Activated T-helper 17 cell treated with anti-CD3 and anti-CD28 coated beads, Interleukin-2, amount 50 U/mL, for 72 hours (primary cell): ENCODE results near the gene PPM1H. TPM values are rescaled to one million over a fixed set of nuclear protein-coding genes. Genes with fewer than 3 reads are reported as not detected.
"Not testable (repeated sequence)": the region's sequence is repeated elsewhere in the genome, so short reads cannot be mapped to it uniquely, and the experiment has no call there.

ENCODE experiments used
- ATAC-seq: fragments of 150-1000 bp; cut with Tn5 transposase; replicated peaks from 2 replicates; pipeline ENCODE4 v1.10.0; 2021; ENCODE audit warnings: mild to moderate bottlenecking, moderate library complexity
- H3K27ac Mint-ChIP-seq: one replicate; pipeline ENCODE4 v1.8.0; 2022; ENCODE audit warnings: mixed read lengths
- H3K27me3 Mint-ChIP-seq: one replicate; pipeline ENCODE4 v1.8.0; 2022; ENCODE audit warnings: mixed read lengths
- H3K36me3 Mint-ChIP-seq: one replicate; pipeline ENCODE4 v1.8.0; 2022; ENCODE audit warnings: low read depth, mild to moderate bottlenecking, mixed read lengths
- H3K4me1 Mint-ChIP-seq: one replicate; pipeline ENCODE4 v1.8.0; 2022; ENCODE audit warnings: mixed read lengths
- H3K4me3 Mint-ChIP-seq: one replicate; pipeline ENCODE4 v1.8.0; 2022; ENCODE audit warnings: mild to moderate bottlenecking, mixed read lengths
- H3K9me3 Mint-ChIP-seq: one replicate; pipeline ENCODE4 v1.8.0; 2022; ENCODE audit warnings: mixed read lengths
- total RNA-seq, 2 donors: library from RNA; stranded (reverse); gene quantifications; one replicate each; pipeline ENCODE4 v1.2.3, GENCODE V29; 2022

Gene PPM1H
- total RNA-seq, 2 donors from 2014 or later: not detected

DNA sequence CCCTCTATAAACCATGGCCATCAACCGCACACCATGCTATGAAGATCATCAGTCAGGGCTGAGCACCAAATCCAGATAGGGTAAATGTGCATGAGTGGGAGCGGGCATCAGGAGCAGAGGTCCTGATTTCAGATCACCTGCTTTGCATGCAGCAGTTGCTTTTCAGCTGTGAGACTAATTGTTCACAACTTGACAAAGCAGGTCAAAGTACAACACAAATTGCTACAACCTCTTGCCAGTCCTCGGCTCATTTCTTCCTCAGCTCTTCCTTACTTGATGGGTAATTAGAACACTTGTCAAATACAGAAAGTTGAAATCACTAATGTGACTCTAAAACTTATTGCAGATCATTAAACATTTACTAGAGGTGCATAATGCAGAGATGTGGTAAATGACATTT, 171.6 kb downstream of the PPM1H start:
- Mint-ChIP-seq H3K4me1 (peaks cover 23% of the 10 kb centered on the region), H3K27ac (no peak overlapping the region), H3K9me3 (no peaks in the 10 kb centered on the region), H3K36me3 (no peaks in the 10 kb centered on the region), H3K4me3 (no peak overlapping the region), H3K27me3 (peaks cover 23% of the 10 kb centered on the region)
- no peak for ATAC-seq

DNA sequence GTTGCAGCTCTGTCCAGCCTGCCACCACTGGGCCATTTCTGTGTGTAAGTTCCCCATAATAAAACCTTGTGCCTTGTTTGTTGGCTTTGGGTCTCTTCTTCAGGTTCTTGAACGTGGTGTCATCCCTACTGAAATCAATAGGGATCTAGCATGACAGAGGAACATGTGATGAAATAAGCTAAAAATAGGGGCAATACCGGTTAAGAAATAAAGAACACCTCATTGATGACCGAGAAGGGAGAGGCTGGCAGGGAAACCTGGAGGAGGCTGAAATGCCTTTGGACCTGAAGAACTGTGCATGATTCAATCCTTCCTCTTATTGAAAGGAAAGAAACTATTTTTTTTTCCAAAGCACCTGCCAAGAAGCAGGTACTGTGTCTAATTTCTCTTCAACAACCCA, 172.3 kb downstream of the PPM1H start:
- H3K36me3 Mint-ChIP-seq: no peaks in the 10 kb centered on the region
- H3K4me1 Mint-ChIP-seq: peaks cover 17% of the 10 kb centered on the region
- H3K27me3 Mint-ChIP-seq: peaks cover 19% of the 10 kb centered on the region
- no peak for ATAC-seq
- no peak overlapping the region for H3K27ac Mint-ChIP-seq
- H3K9me3 Mint-ChIP-seq: no peaks in the 10 kb centered on the region
- no peak overlapping the region for H3K4me3 Mint-ChIP-seq

DNA sequence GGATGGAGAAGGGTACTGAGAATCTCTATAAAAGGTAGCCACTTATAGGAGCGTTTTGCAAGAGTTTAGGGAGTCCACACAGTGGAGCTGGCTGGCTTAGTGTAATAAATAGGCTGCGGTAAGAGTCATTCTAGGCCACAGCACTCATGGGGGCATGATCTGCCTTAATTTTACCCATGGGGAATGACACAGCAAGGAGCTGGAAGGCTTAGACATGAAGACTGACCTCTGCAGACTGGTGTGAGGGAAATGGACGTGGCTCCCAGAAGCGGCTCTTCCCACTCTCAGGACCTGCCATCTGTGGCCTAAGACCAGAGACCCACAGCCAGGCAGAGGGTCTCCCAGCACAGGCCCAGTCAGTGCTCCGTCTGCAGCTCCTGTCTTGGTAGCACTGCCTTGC, 173.3 kb downstream of the PPM1H start:
- ATAC-seq: no peak
- Mint-ChIP-seq H3K27ac (no peak overlapping the region), H3K4me3 (no peak overlapping the region), H3K36me3 (no peaks in the 10 kb centered on the region), H3K4me1 (peaks cover 17% of the 10 kb centered on the region), H3K9me3 (no peaks in the 10 kb centered on the region), H3K27me3 (peaks cover 14% of the 10 kb centered on the region)

DNA sequence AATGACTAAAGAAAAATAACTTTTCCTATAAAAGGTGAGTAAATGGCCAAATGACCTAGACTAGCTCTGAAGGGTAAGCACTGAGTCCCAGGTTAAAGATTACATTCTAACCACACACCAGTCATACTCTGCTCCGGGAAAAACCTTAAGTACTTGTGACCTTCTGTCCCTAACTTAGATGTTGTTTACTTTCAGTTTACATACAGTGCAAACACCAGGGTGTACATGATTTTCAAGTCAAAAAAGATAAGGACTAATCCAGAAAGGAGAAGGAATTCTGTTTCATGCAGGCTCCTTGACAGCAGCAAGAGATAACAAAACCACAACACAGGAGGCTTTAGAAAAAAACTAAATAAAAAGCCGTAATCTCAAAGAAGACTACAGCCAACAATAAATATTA, 174.2 kb downstream of the PPM1H start:
- peaks cover 17% of the 10 kb centered on the region for H3K4me1 Mint-ChIP-seq
- no peak overlapping the region for H3K4me3 Mint-ChIP-seq
- peak; percentile 67 for ATAC-seq
- H3K27ac Mint-ChIP-seq: no peak overlapping the region
- H3K9me3 Mint-ChIP-seq: no peaks in the 10 kb centered on the region
- H3K27me3 Mint-ChIP-seq: peaks cover 13% of the 10 kb centered on the region
- no peaks in the 10 kb centered on the region for H3K36me3 Mint-ChIP-seq

DNA sequence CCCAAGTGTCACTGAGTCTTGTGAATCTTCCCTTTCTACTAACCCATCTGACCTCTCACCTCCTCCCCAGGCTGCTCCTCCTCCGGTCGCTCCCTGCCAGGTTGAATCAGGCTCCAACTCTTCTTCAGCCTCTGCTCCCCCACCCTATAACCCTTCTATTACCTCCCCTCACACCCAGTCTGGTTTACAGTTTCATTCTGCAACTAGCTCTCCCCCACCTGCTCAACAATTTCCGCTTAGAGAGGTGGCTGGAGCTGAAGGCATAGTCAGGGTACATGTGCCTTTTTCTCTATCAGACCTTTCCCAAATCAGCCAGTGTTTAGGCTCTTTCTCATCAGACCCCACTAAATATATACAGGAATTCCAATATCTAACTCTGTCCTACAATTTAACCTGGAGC, 174.6 kb downstream of the PPM1H start:
- not testable (repeated sequence) for H3K36me3 Mint-ChIP-seq, H3K9me3 Mint-ChIP-seq, H3K4me3 Mint-ChIP-seq, ATAC-seq
- H3K27me3 Mint-ChIP-seq: peaks cover 13% of the 10 kb centered on the region
- H3K4me1 Mint-ChIP-seq: peaks cover 17% of the 10 kb centered on the region
- peak overlapping the region; percentile 10 for H3K27ac Mint-ChIP-seq

DNA sequence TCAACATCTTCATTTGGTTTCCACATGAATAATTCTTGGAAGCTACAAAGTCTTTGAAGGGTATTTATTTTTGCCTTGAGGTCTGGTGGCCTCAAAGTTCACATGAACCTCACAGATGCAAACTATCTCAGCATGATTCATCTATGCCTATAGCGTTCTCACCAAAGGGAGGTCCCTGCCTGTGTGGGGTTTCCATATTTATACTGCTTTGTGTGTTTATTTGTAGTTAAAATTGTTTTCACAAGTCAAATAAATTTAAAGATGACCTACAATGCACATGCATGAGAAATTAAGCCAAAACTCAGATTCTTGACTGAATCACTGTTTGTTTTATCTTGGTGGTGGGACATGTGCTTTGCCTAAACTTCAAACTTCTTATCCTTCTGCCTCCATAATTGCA, 176.7 kb downstream of the PPM1H start:
- Mint-ChIP-seq H3K4me3 (no peak overlapping the region), H3K27ac (no peak overlapping the region), H3K27me3 (peaks cover 24% of the 10 kb centered on the region), H3K36me3 (no peaks in the 10 kb centered on the region), H3K4me1 (peaks cover 17% of the 10 kb centered on the region), H3K9me3 (no peaks in the 10 kb centered on the region)
- peak; percentile 81 for ATAC-seq

DNA sequence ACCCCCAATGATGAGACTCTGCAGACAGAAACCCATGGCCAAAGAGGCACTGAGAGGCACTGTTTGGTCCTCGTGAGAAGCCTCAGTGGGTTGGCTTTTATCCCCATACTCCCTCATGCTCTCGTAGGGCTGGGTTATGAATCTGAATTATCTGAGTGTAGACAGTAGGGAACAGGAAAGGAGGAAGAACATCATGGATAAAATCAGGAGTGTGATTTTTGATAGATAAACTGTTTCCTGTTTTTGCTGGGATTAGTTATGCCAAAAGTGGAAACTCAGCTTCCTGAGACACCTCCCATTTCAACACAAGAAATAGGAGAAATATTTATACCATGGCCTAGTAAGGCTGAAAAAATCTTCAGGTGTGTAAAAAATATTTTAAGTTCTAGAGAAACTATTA, 177.9 kb downstream of the PPM1H start:
- ATAC-seq: no peak
- no peaks in the 10 kb centered on the region for H3K36me3 Mint-ChIP-seq
- no peaks in the 10 kb centered on the region for H3K9me3 Mint-ChIP-seq
- no peak overlapping the region for H3K27ac Mint-ChIP-seq
- H3K4me3 Mint-ChIP-seq: no peak overlapping the region
- H3K27me3 Mint-ChIP-seq: peaks cover 24% of the 10 kb centered on the region
- H3K4me1 Mint-ChIP-seq: peaks cover 17% of the 10 kb centered on the region

DNA sequence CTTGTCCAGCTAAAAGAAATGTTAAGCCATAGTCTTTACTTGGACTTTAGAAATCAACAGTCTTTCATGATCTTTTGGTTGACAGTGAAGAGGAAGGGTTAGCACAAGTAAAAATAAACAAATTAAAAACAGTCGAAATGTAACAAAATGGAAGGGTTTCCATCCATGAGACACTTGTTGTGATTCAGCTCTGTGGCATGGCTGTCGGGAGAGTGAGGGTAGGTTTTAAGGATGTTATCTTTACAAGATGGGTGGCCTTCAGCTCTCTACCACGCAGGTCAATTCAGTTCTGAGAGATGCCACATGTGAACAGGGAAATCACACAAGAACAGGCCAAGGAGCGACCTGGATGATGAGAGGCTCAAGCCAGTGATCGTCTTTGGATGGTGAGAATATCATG, 180.2 kb downstream of the PPM1H start:
- Mint-ChIP-seq H3K27me3 (peaks cover 24% of the 10 kb centered on the region), H3K4me1 (peaks cover 5% of the 10 kb centered on the region), H3K27ac (no peak overlapping the region), H3K36me3 (no peaks in the 10 kb centered on the region), H3K9me3 (no peaks in the 10 kb centered on the region), H3K4me3 (no peak overlapping the region)
- no peak for ATAC-seq

DNA sequence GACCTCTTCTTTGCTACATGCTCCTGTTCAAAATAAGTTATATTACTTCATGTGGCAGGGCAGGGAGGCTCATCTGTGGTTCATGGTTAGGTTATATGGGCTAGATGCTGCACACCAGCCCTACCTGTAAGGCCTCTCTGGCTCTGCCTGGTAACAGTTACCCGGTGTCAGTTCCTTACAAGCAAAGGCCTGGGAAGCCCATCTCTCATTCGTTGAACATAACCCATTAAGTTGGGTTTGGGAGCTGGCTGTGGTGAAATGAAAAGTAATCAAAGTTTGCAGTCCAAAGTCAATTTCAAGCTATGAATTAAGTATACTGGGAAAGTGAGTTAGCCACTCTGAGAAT, 183.2 kb downstream of the PPM1H start:
- no peaks in the 10 kb centered on the region for H3K4me1 Mint-ChIP-seq
- H3K36me3 Mint-ChIP-seq: no peaks in the 10 kb centered on the region
- H3K27me3 Mint-ChIP-seq: peaks cover 23% of the 10 kb centered on the region
- no peak overlapping the region for H3K4me3 Mint-ChIP-seq
- no peak overlapping the region for H3K27ac Mint-ChIP-seq
- H3K9me3 Mint-ChIP-seq: no peaks in the 10 kb centered on the region
- no peak for ATAC-seq

DNA sequence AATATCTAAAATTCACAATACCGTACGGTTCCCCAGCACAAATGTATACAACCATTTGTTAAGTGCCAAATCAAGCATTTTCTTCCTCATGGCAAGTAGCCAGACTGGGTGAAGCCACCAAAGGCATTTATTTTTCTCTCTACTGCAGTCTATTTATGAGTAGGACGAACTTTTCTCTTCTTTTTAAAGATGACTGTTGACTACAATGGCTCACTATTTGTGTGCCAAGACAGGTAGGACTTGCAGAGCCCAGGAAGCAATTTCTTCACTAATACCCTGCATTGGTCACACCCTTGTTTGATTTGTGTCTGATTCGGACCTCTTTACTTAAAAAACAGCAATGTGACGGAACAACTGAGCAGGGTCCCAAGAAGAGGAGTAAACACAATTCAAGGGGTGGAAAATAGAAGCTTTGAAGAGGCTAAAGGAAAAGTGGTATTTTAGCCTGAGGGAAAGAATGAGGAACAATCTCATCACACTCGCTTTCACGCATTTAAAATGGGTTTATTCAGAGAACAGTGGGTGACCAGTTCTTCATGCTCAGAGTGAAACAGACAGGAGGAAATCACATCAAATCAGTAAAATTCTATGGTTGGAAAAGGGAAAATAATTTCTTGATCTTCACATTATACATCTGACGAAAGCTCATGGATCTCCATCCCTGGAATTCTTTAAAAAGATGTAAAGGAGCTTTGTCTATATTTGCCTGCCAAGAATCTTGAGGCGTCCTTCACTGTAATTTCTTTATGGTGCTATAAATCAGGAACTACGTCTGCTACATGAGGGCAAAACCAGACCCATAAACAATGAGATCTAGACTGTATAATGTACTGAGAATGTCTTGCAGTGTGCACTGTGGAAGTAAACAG, 183.8 kb downstream of the PPM1H start:
- Mint-ChIP-seq H3K36me3 (no peaks in the 10 kb centered on the region), H3K27ac (no peak overlapping the region), H3K9me3 (no peaks in the 10 kb centered on the region), H3K27me3 (peaks cover 23% of the 10 kb centered on the region), H3K4me1 (no peaks in the 10 kb centered on the region), H3K4me3 (no peak overlapping the region)
- ATAC-seq: no peak

DNA sequence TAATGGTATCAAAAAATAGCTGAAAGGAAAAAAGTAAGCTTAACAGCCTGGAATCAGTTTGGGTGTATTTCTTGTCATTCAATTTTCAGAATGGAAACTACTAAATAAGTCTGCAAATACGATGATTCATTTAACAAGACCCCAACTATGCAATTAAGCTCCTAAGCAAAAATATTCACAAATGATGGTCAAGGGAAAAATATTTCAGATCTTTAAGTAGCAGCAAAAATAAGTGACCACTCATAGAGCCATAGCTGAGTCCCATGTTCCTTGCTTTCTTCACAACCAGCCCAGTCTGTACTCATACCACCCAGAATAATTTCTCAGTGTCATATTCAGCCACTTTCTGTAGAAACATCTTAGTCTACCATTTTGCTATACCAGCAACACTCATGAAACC, 185.4 kb downstream of the PPM1H start:
- Mint-ChIP-seq H3K27me3 (peaks cover 16% of the 10 kb centered on the region), H3K36me3 (no peaks in the 10 kb centered on the region), H3K9me3 (no peaks in the 10 kb centered on the region), H3K27ac (no peak overlapping the region), H3K4me1 (no peaks in the 10 kb centered on the region), H3K4me3 (no peak overlapping the region)
- no peak for ATAC-seq

DNA sequence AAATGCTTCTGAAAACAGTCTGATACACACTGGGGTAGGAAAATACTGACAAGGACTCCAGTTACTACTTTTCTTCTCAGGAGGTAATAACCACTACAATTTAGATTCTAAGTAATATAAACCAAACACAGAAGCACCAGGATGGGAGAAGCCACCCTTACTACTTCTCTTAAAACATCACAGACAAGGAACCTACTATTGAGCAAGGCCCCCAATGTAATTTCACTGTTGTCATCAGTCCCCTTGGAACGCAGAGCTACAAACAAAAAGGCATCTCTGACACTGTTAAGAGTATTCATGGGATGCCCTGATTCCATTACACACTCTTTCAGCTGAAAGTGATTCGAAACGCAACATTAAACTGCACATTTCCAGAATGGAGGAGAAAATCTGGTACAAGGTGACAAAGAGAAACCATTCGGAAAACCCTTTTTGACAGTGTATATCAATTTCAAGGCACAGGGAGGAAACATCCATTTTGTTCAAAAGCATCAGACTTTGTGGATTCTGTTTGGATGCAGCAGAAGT, 185.9 kb downstream of the PPM1H start:
- ATAC-seq: no peak
- no peaks in the 10 kb centered on the region for H3K9me3 Mint-ChIP-seq

DNA sequence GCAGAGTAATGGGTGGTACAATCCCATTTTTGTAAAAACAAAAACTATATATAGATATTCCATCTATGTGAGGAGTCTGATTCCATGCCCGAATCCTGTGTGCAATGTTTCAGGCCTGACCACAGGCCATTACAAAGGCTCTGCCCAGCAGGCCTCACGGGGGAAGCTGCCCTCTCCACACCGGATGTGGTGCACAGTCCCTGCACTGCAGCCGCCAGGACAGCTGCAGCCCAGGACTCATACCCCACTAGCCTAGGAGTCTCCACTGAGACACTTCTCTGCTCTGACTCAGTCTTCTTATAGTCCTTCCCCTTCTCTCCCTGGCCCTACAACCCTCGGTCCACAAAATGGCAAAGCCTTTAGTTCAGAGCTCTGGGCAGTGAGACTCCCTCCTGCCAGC, 190.4 kb downstream of the PPM1H start:
- Mint-ChIP-seq H3K27me3 (no peaks in the 10 kb centered on the region), H3K9me3 (no peaks in the 10 kb centered on the region), H3K4me1 (peaks cover 5% of the 10 kb centered on the region), H3K27ac (no peak overlapping the region), H3K4me3 (no peak overlapping the region), H3K36me3 (no peaks in the 10 kb centered on the region)
- no peak for ATAC-seq

More for the DNA sequence above, 185.9 kb downstream of the PPM1H start:
- Mint-ChIP-seq H3K36me3 (no peaks in the 10 kb centered on the region), H3K27ac (no peak overlapping the region), H3K27me3 (peaks cover 11% of the 10 kb centered on the region), H3K4me3 (no peak overlapping the region), H3K4me1 (no peaks in the 10 kb centered on the region)

DNA sequence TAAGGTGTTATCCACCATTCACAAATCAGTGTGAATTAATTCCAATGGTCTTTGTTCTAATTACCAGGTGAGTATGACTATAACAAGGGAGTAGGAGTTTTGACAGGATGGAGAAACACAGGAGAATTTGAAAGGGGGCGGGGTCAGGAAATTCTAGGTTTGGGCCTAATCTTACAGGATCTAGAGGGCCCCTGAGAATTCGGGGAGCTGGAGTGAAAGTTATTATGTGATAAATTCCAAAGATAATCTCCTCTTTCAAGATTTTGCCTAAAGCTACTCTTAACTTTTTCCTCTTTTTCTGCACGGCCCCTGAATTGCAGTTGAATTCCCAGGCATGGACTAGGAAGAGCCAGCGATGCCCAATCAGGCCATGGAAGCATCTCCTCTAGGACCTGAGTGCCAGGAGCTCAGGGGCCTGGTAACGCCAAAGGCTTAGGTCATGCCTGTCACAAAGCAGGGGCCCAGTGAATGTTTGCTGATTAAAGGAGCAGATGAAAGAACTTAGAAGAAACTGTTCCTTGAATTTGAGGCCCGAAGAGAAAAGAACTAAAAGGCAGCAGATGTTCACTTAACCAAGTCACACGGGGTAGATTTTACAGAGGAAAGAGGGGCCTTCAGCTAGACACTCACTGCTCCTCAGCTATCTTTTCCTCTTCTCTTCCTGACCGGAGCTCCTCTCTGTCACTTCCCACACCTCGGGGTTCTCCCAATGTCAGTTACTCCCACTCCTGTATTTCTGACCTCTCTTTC, 195.5 kb downstream of the PPM1H start:
- Mint-ChIP-seq H3K36me3 (no peaks in the 10 kb centered on the region), H3K27me3 (no peaks in the 10 kb centered on the region), H3K27ac (peak overlapping the region; percentile 2), H3K9me3 (no peaks in the 10 kb centered on the region), H3K4me3 (no peak overlapping the region), H3K4me1 (peaks cover 5% of the 10 kb centered on the region)
- no peak for ATAC-seq

DNA sequence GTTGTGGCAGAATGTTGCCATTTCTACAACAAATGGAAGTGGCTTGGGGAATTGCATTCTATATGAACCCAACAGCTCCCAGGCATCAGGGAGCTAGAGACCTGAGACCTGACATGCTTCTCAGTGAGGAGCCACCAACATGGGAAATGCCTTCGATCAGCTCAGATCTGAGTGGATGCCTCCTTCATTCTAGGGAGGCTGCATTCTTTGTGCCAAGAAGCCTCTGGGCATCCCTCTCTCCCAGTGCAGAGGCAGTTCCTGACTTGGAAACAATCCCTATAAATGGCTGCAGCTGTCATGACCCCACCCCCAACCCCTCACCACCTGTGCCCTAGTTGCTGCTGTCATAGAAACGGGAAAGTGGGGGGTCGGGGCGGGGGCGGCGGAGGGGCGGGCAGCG, 196.3 kb downstream of the PPM1H start:
- H3K4me1 Mint-ChIP-seq: peaks cover 5% of the 10 kb centered on the region

More for the DNA sequence above, 196.3 kb downstream of the PPM1H start:
- H3K27ac Mint-ChIP-seq: no peak overlapping the region
- H3K27me3 Mint-ChIP-seq: no peaks in the 10 kb centered on the region
- ATAC-seq: no peak
- H3K9me3 Mint-ChIP-seq: no peaks in the 10 kb centered on the region
- H3K36me3 Mint-ChIP-seq: no peaks in the 10 kb centered on the region
- H3K4me3 Mint-ChIP-seq: no peak overlapping the region
